ENCODE data around the gene PPIL1.
"Not testable (repeated sequence)": the region's sequence is repeated elsewhere in the genome, so short reads cannot be mapped to it uniquely, and the experiment has no call there.

Gene PPIL1

GRCh38 chr6:36813047-36813446 is 61.6 kb downstream of the PPIL1 start:
- not testable (repeated sequence) for DNase-seq

- DNase-seq: no peak
Observed at GRCh38 chr6:36809941-36810803, 64.4 kb downstream of the PPIL1 start.

GRCh38 chr6:36809156-36809555 is 65.4 kb downstream of the PPIL1 start:
- no peak for DNase-seq

- DNase-seq: no peak
Observed at GRCh38 chr6:36808634-36809033, 66.0 kb downstream of the PPIL1 start.

- DNase-seq: no peak
Observed at GRCh38 chr6:36807750-36808149, 66.9 kb downstream of the PPIL1 start.

GRCh38 chr6:36807143-36807542 is 67.5 kb downstream of the PPIL1 start:
- no peak for DNase-seq

GRCh38 chr6:36805917-36806316 is 68.7 kb downstream of the PPIL1 start:
- no peak for DNase-seq

GRCh38 chr6:36805096-36805797 is 69.4 kb downstream of the PPIL1 start:
- no peak for DNase-seq
